Cardiac fibroblast (primary cell): ENCODE results near the gene HOXB4.

Source experiments
- DNase-seq, 2 donors: peaks; one replicate each; pipeline versions ENCODE4 v3.0.0 to v3.0.0-alpha.2; 2010; ENCODE audit warnings: low read depth in 2 of 2
- H3K4me3 ChIP-seq, 2 donors: replicated peaks in 1 of 2; 1 replicate in 1 of 2; 2 replicates in 1 of 2; pipeline ENCODE4 v1.5.1; 2011; ENCODE audit warnings: low read depth in 2 of 2, low read length in 2 of 2, mild to moderate bottlenecking in 2 of 2, moderate library complexity in 1 of 2
- CTCF ChIP-seq: IDR thresholded peaks from one replicate; pipeline ENCODE4 v1.5.1; 2011; ENCODE audit warnings: low read depth, mild to moderate bottlenecking, low read length, inconsistent platforms

Gene HOXB4

GRCh38 chr17:48589831-48590606 lies 11.9 kb upstream of the HOXB4 start, which contains the start of gene HOXB3:
HOXB3 (minus strand) TSS chr17:48590241; CDS start chr17:48552474, 37,767 bp downstream.
- no peak for TF ChIP-seq CTCF
- DNase-seq: no peak
- H3K4me3 ChIP-seq: no peak within 1 kb of the TSS

- TF ChIP-seq CTCF: no peak
- no peak for DNase-seq
- H3K4me3 ChIP-seq: no peak overlapping the region
Observed at GRCh38 chr17:48589060-48589830, 11.1 kb upstream of the HOXB4 start.

GRCh38 chr17:48588528-48588927 lies 10.4 kb upstream of the HOXB4 start:
- TF ChIP-seq CTCF: no peak
- H3K4me3 ChIP-seq: no peak overlapping the region
- no peak for DNase-seq

- no peak for DNase-seq
- TF ChIP-seq CTCF: no peak
- no peak overlapping the region for H3K4me3 ChIP-seq
Observed at GRCh38 chr17:48588074-48588415, 9.9 kb upstream of the HOXB4 start.

- no peak overlapping the region for H3K4me3 ChIP-seq
- DNase-seq: no peak
- TF ChIP-seq CTCF: no peak
Observed at GRCh38 chr17:48587276-48588073, 9.3 kb upstream of the HOXB4 start.

GRCh38 chr17:48586355-48587258 lies 8.5 kb upstream of the HOXB4 start:
- no peak for TF ChIP-seq CTCF
- no peak for DNase-seq
- H3K4me3 ChIP-seq: no peak overlapping the region
